Endodermal cell (in vitro differentiated cells): ENCODE data around the gene FARP1. TPM values are rescaled to one million over a fixed set of nuclear protein-coding genes. Genes with fewer than 3 reads are reported as not detected.
"Not testable (repeated sequence)": the region's sequence is repeated elsewhere in the genome, so short reads cannot be mapped to it uniquely, and the experiment has no call there.

Source experiments
- DNase-seq: peaks from one replicate; pipeline ENCODE4 v3.0.0-alpha.2; 2017
- H3K27ac ChIP-seq: 2 replicates; pipeline ENCODE4 v1.5.1; 2013; ENCODE audit warnings: mild to moderate bottlenecking, low read depth, low read length, moderate library complexity
- H3K27me3 ChIP-seq: 2 replicates; pipeline ENCODE4 v1.6.1; 2013; ENCODE audit warnings: mild to moderate bottlenecking, low read length, moderate library complexity; ENCODE audit not compliant: insufficient read depth, control insufficient read depth, poor library complexity, severe bottlenecking
- H3K36me3 ChIP-seq: 2 replicates; pipeline ENCODE4 v1.7.0; 2013; ENCODE audit warnings: mild to moderate bottlenecking, low read length, moderate library complexity; ENCODE audit not compliant: control insufficient read depth, insufficient read depth
- H3K4me1 ChIP-seq: one replicate; pipeline ENCODE4 v1.7.0; 2013; ENCODE audit warnings: low read length; ENCODE audit not compliant: control insufficient read depth, insufficient read depth
- H3K4me3 ChIP-seq: 2 replicates; pipeline ENCODE4 v1.5.1; 2013; ENCODE audit warnings: mild to moderate bottlenecking, low read length, moderate library complexity
- H3K9ac ChIP-seq: 2 replicates; pipeline ENCODE4 v1.6.1; 2013; ENCODE audit warnings: mild to moderate bottlenecking, low read length, moderate library complexity; ENCODE audit not compliant: poor library complexity, severe bottlenecking; ENCODE audit errors: extremely low read depth
- H3K9me3 ChIP-seq: 2 replicates; pipeline ENCODE4 v1.6.1; 2013; ENCODE audit warnings: mild to moderate bottlenecking, low read length, moderate library complexity; ENCODE audit not compliant: control insufficient read depth
- H3K27ac Mint-ChIP-seq: 2 replicates; pipeline ENCODE4 v1.8.0; 2020; ENCODE audit warnings: mixed read lengths
- H3K27me3 Mint-ChIP-seq: 2 replicates; pipeline ENCODE4 v1.8.0; 2021; ENCODE audit warnings: mild to moderate bottlenecking, mixed read lengths; ENCODE audit not compliant: insufficient read depth
- H3K36me3 Mint-ChIP-seq: 2 replicates; pipeline ENCODE4 v1.8.0; 2020; ENCODE audit warnings: low read depth, mixed read lengths
- H3K4me1 Mint-ChIP-seq: 2 replicates; pipeline ENCODE4 v1.8.0; 2020; ENCODE audit warnings: mixed read lengths
- H3K4me3 Mint-ChIP-seq: 2 replicates; pipeline ENCODE4 v1.8.0; 2020; ENCODE audit warnings: mild to moderate bottlenecking, moderate library complexity, mixed read lengths
- H3K9me3 Mint-ChIP-seq: 2 replicates; pipeline ENCODE4 v1.8.0; 2020; ENCODE audit warnings: mild to moderate bottlenecking, mixed read lengths
- WGBS, 2 experiments: methylation state at CpG; one replicate each; pipeline versions ENCODE4 v1.1.5 to v1.1.7; 2013; ENCODE audit warnings: missing lambda C conversion rate in 2 of 2, mixed read lengths in 1 of 2; ENCODE audit not compliant: insufficient coverage in 1 of 2, insufficient read length in 1 of 2; 5-methylcytosine and 5-hydroxymethylcytosine counted together
- total RNA-seq, 2 donors: library from RNA; stranded (reverse); fragmentation: NEBNext Ultra II Directional in 1 of 2; extraction: Animal tissue kit (Norgen Biotek cat#: 25700) in 1 of 2; gene quantifications; 2 replicates in 1 of 2; 3 replicates in 1 of 2; pipeline ENCODE4 v1.2.1, GENCODE V29; 2021
- TF ChIP-seq, protein P1 (sequence below): fragments of 200-600 bp; sonication (generic); conservative IDR thresholded peaks from 2 replicates; pipeline ENCODE4 v1.5.0; 2021; ENCODE audit warnings: antibody characterized with exemption, mild to moderate bottlenecking

The FARP1 gene
- total RNA-seq, 2 donors from 2014 or later = 237 to 319 TPM

GRCh38 chr13:98226496-98226895 lies 83.6 kb downstream of the FARP1 start:
- Histone ChIP-seq H3K36me3 (peaks cover 78% of the 10 kb centered on the region), H3K4me3 (no peak overlapping the region), H3K27me3 (no peaks in the 10 kb centered on the region), H3K9me3 (peaks cover 35% of the 10 kb centered on the region), H3K9ac (no peak overlapping the region), H3K4me1 (no peaks in the 10 kb centered on the region), H3K27ac (no peak overlapping the region)
- peaks cover 68% of the 10 kb centered on the region for H3K36me3 Mint-ChIP-seq
- H3K27me3 Mint-ChIP-seq = no peaks in the 10 kb centered on the region
- no peak overlapping the region for H3K27ac Mint-ChIP-seq
- TF ChIP-seq, protein P1, sequence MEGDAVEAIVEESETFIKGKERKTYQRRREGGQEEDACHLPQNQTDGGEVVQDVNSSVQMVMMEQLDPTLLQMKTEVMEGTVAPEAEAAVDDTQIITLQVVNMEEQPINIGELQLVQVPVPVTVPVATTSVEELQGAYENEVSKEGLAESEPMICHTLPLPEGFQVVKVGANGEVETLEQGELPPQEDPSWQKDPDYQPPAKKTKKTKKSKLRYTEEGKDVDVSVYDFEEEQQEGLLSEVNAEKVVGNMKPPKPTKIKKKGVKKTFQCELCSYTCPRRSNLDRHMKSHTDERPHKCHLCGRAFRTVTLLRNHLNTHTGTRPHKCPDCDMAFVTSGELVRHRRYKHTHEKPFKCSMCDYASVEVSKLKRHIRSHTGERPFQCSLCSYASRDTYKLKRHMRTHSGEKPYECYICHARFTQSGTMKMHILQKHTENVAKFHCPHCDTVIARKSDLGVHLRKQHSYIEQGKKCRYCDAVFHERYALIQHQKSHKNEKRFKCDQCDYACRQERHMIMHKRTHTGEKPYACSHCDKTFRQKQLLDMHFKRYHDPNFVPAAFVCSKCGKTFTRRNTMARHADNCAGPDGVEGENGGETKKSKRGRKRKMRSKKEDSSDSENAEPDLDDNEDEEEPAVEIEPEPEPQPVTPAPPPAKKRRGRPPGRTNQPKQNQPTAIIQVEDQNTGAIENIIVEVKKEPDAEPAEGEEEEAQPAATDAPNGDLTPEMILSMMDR = no peak
- no peaks in the 10 kb centered on the region for H3K4me1 Mint-ChIP-seq
- H3K4me3 Mint-ChIP-seq = no peak overlapping the region
- peaks cover 26% of the 10 kb centered on the region for H3K9me3 Mint-ChIP-seq
- no peak for DNase-seq
- 89% methylated on average over 3 of the region's 5 CpGs; no CpG with 5 or more reads in 1 of the 2 experiments for WGBS, 2 experiments

DNA sequence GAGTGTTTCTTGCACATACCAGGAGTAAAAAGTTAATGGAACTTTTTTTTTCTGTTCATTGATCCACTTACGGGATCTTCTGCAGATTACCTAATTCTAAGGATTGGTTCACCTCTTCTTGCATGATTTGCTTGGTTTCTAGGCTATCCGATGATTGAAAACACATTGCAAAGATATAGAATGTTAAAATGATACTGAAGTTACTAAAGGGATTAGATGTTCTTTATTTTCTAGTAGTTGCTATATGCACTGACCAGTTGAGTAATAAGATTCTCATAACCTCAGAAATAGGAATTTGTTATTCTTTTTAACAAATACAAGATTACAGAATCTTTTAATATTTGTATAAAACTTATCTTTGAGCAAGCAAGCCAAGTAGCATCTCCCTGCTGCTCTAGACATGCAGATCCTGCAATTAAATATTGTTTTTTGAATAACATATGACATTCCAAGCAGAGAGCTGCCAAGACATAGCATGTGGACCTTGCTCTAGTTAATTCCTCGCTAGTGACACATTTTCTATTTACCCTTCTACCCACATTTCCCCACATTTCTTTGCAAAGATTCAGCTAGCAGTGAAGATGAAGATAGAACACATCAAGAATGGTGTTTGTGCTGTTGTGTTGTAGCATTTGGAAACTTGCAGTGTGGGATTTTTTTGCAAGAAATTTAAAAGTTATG lies 85.9 kb downstream of the FARP1 start:
- TF ChIP-seq, protein P1 = no peak
- H3K27ac Mint-ChIP-seq = no peak overlapping the region
- peaks cover 35% of the 10 kb centered on the region for H3K9me3 ChIP-seq
- H3K4me3 Mint-ChIP-seq = no peak overlapping the region
- peaks cover 65% of the 10 kb centered on the region for H3K36me3 Mint-ChIP-seq
- no peak overlapping the region for H3K4me3 ChIP-seq
- no peak overlapping the region for H3K27ac ChIP-seq
- H3K9me3 Mint-ChIP-seq = peaks cover 26% of the 10 kb centered on the region
- no peaks in the 10 kb centered on the region for H3K4me1 ChIP-seq
- no peaks in the 10 kb centered on the region for H3K27me3 ChIP-seq
- WGBS, 2 experiments = 92 to 100% methylated on average over 2 to 3 of the region's 3 CpGs
- no peak for DNase-seq
- H3K27me3 Mint-ChIP-seq = no peaks in the 10 kb centered on the region
- peaks cover 77% of the 10 kb centered on the region for H3K36me3 ChIP-seq
- no peak overlapping the region for H3K9ac ChIP-seq
- H3K4me1 Mint-ChIP-seq = peaks cover 5% of the 10 kb centered on the region

DNA sequence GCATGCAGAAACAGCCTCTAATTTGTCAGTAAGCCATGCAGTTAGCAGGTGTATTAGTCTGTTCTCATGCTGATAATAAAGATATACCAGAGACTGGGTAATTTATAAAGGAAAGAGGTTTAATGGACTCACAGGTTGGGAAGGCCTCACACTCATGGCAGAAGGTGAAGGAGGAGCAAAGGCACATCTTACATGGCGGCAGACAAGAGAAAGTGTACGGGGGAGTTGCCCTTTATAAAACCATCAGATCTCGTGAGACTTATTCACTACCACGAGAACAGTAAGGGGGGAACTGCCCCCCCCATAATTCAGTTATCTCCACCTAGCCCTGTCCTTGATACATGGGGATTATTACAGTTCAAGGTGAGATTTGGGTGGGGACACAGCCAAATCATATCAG lies 87.9 kb downstream of the FARP1 start:
- not testable (repeated sequence) for H3K27me3 ChIP-seq, H3K9ac ChIP-seq
- 92 to 93% methylated on average over 2 to 4 of the region's 4 CpGs for WGBS, 2 experiments

More for the DNA sequence above, 87.9 kb downstream of the FARP1 start:
- H3K27ac ChIP-seq, H3K4me3 Mint-ChIP-seq, DNase-seq, H3K4me1 Mint-ChIP-seq, H3K27me3 Mint-ChIP-seq, H3K4me3 ChIP-seq, H3K27ac Mint-ChIP-seq, H3K4me1 ChIP-seq: not testable (repeated sequence)
- peaks cover 35% of the 10 kb centered on the region for H3K9me3 ChIP-seq
- Mint-ChIP-seq H3K36me3 (peaks cover 53% of the 10 kb centered on the region), H3K9me3 (peaks cover 26% of the 10 kb centered on the region)
- peaks cover 73% of the 10 kb centered on the region for H3K36me3 ChIP-seq
